A549 (cell line): ENCODE measurements around the gene TVP23C. TPM values are rescaled to one million over a fixed set of nuclear protein-coding genes. Genes with fewer than 3 reads are reported as not detected.

Source experiments
- ATAC-seq, 2 experiments: fragments of 200-7000 bp in 1 of 2; fragments of >200 bp in 1 of 2; cut with Nextera tagmentation in 1 of 2; cut with Tn5 transposase in 1 of 2; 3 replicates each; pipeline versions ENCODE4 v1.8.0 to v1.9.1; 2018 to 2020; ENCODE audit warnings: mild to moderate bottlenecking in 1 of 2, moderate library complexity in 1 of 2
- CTCF ChIA-PET: fragments of 300-600 bp; sonication (Branson Sonifier 250); formaldehyde crosslinking; extraction: SDS; loops from one replicate; lab custom pipeline; 2021; ENCODE audit warnings: antibody characterized with exemption, inconsistent platforms; lab: Yijun Ruan, JAX
- POLR2A ChIA-PET: fragments of 350-600 bp; formaldehyde crosslinking; extraction: SDS; loops from one replicate; lab custom pipeline; 2021; ENCODE audit warnings: antibody characterized with exemption, inconsistent platforms; lab: Yijun Ruan, JAX
- DNase-seq, 2 experiments: peaks; one replicate each; pipeline versions ENCODE4 v3.0.0 to v3.0.0-alpha.2; 2011 to 2016; ENCODE audit warnings: low read depth in 1 of 2, low spot score in 1 of 2
- FAIRE-seq: peaks from 2 replicates; lab custom pipeline; 2011; peaks lifted over from hg19 to GRCh38; lab: Jason Lieb, UNC
- H3K27ac ChIP-seq, 2 experiments: fragments of >200 bp; sonication (Bioruptor Twin); formaldehyde crosslinking; 3 replicates each; pipeline ENCODE4 v1.5.1; 2016 to 2017
- H3K4me1 ChIP-seq: fragments of >200 bp; sonication (Bioruptor Twin); formaldehyde crosslinking; 3 replicates; pipeline ENCODE4 v1.6.1; 2016
- H3K4me2 ChIP-seq: fragments of >200 bp; sonication (Bioruptor Twin); formaldehyde crosslinking; 3 replicates; pipeline ENCODE4 v1.6.1; 2016
- H3K4me3 ChIP-seq: fragments of >200 bp; sonication (Bioruptor Twin); formaldehyde crosslinking; 3 replicates; pipeline ENCODE4 v1.5.1; 2016
- H3K9me3 ChIP-seq: fragments of >200 bp; sonication (Bioruptor Twin); formaldehyde crosslinking; 3 replicates; pipeline ENCODE4 v1.6.1; 2016
- CEBPB ChIP-seq, 2 experiments: fragments of >200 bp in 1 of 2; sonication (Bioruptor Twin) in 1 of 2; formaldehyde crosslinking in 1 of 2; IDR thresholded peaks; 2 replicates each; pipeline ENCODE4 v1.6.1; 2012 to 2016
- HES2 ChIP-seq: fragments of >200 bp; sonication (Bioruptor Twin); formaldehyde crosslinking; IDR thresholded peaks from 2 replicates; pipeline ENCODE4 v1.6.1; 2016
- HMGXB4 ChIP-seq: fragments of 250-450 bp; sonication (Bioruptor Pico); IDR thresholded peaks from 2 replicates; pipeline ENCODE4 v1.5.0; 2021; ENCODE audit warnings: mild to moderate bottlenecking, moderate library complexity, borderline replicate concordance
- HOXA7 ChIP-seq: fragments of 250-450 bp; sonication (Bioruptor Pico); IDR thresholded peaks from 2 replicates; pipeline ENCODE4 v1.5.0; 2020; ENCODE audit warnings: mild to moderate bottlenecking, moderate library complexity
- HOXB5 ChIP-seq: fragments of 250-450 bp; sonication (Bioruptor Pico); IDR thresholded peaks from 2 replicates; pipeline ENCODE4 v1.5.0; 2020; ENCODE audit warnings: mild to moderate bottlenecking, moderate library complexity
- MAX ChIP-seq: IDR thresholded peaks from 2 replicates; pipeline ENCODE4 v1.6.1; 2012
- MYC ChIP-seq: IDR thresholded peaks from 2 replicates; pipeline ENCODE4 v1.6.1; 2012; ENCODE audit warnings: mild to moderate bottlenecking, inconsistent platforms, low read length, improper control_type of control experiment, borderline replicate concordance
- RAD21 ChIP-seq, 2 experiments: fragments of >200 bp in 1 of 2; sonication (Bioruptor Twin) in 1 of 2; formaldehyde crosslinking in 1 of 2; IDR thresholded peaks in 1 of 2; conservative IDR thresholded peaks in 1 of 2; 2 replicates in 1 of 2; 3 replicates in 1 of 2; pipeline ENCODE4 v1.6.1; 2012 to 2018; ENCODE audit warnings: inconsistent platforms in 1 of 2
- RARB ChIP-seq: fragments of 250-450 bp; sonication (Bioruptor Pico); IDR thresholded peaks from 2 replicates; pipeline ENCODE4 v1.8.0; 2021; ENCODE audit warnings: mild to moderate bottlenecking, moderate library complexity
- RFX5 ChIP-seq: fragments of 450-650 bp; IDR thresholded peaks from 2 replicates; pipeline ENCODE4 v1.7.1; 2014; ENCODE audit warnings: antibody characterized with exemption, mild to moderate bottlenecking, moderate library complexity
- SMC3 ChIP-seq: fragments of >200 bp; sonication (Bioruptor Twin); formaldehyde crosslinking; IDR thresholded peaks from 3 replicates; pipeline ENCODE4 v1.6.1; 2018; ENCODE audit warnings: inconsistent platforms
- WGBS: methylation state at CpG from one replicate; pipeline ENCODE4 v1.1.6; 2017; ENCODE audit errors: missing lambda C conversion rate; 5-methylcytosine and 5-hydroxymethylcytosine counted together
- polyA plus RNA-seq, 4 experiments: library from polyadenylated mRNA; depleted of rRNA in 3 of 4; stranded (reverse); fragments of >200 nt; fragmentation: RNase III in 1 of 4; extraction: RNeasy Plus Mini Kit Qiagen cat#74134 plus additional on column Dnase treatment in 1 of 4; gene quantifications; 2 replicates in 3 of 4; 3 replicates in 1 of 4; pipeline ENCODE4 v1.2.3, GENCODE V29; 2011 to 2017

TVP23C gene
- polyA plus RNA-seq, 2 of the 4 experiments (the other 2 are of a cell fraction): 19.9 to 22.7 TPM

- no peak for TF ChIP-seq HMGXB4 (CRISPR knock-in tag)
- TF ChIP-seq HES2: no peak
- TF ChIP-seq CEBPB (IDR thresholded peaks at IDR 0.05): no peak
Observed at GRCh38 chr17:15478845-15479244, 84.4 kb downstream of the TVP23C start (continued).

GRCh38 chr17:15475631-15476354 lies 87.5 kb downstream of the TVP23C start:
- peak in 1 of 2 experiments; percentile 53; a peak in 1 of 4 replicates for TF ChIP-seq CEBPB (IDR thresholded peaks at IDR 0.05)
- TF ChIP-seq HOXB5 (CRISPR knock-in tag): no peak
- H3K4me1 ChIP-seq: no peaks in the 10 kb centered on the region
- no peak overlapping the region for H3K4me2 ChIP-seq
- H3K9me3 ChIP-seq: no peaks in the 10 kb centered on the region
- H3K4me3 ChIP-seq: no peak overlapping the region
- no peak for DNase-seq
- FAIRE-seq: no peak
- H3K27ac ChIP-seq: no peak overlapping the region
- 94% methylated on average over 8 of the region's 8 CpGs for WGBS
- ChIA-PET POLR2A (no interaction called here), CTCF (interaction anchor here (1.2 kb wide), 2 partner anchors 27 to 218 kb away, joined by 4 to 6 read pairs; no protein-coding TSS in a partner anchor)
- no peak for ATAC-seq

GRCh38 chr17:15472891-15473290 lies 90.4 kb downstream of the TVP23C start:
- WGBS: 67% methylated on average over 3 of the region's 3 CpGs
- no peak for ATAC-seq
- ChIA-PET POLR2A (no interaction called here), CTCF (interaction anchor here (0.8 to 1.0 kb wide), 3 partner anchors 8 to 238 kb away, joined by 3 to 4 read pairs (median 3); no protein-coding TSS in a partner anchor)
- Histone ChIP-seq H3K27ac (no peak overlapping the region), H3K9me3 (no peaks in the 10 kb centered on the region), H3K4me1 (no peaks in the 10 kb centered on the region), H3K4me2 (no peak overlapping the region), H3K4me3 (no peak overlapping the region)
- no peak for DNase-seq
- FAIRE-seq: no peak
- no peak for TF ChIP-seq RARB (CRISPR knock-in tag)

- no peak for DNase-seq
- Histone ChIP-seq H3K9me3 (no peaks in the 10 kb centered on the region), H3K4me2 (no peak overlapping the region), H3K4me3 (no peak overlapping the region), H3K4me1 (no peaks in the 10 kb centered on the region), H3K27ac (no peak overlapping the region)
- ChIA-PET POLR2A (no interaction called here), CTCF (interaction anchor here (0.6 to 3.0 kb wide), 3 partner anchors 32 to 525 kb away, joined by 3 to 12 read pairs (median 3); no protein-coding TSS in a partner anchor)
- ATAC-seq: no peak
- no peak for FAIRE-seq
- WGBS: 47% methylated on average over 7 of the region's 7 CpGs
- TF ChIP-seq SMC3: no peak
Observed at GRCh38 chr17:15470536-15470935, 92.7 kb downstream of the TVP23C start.

- ChIA-PET POLR2A (no interaction called here), CTCF (interaction anchor here (3.0 kb wide), 1 partner anchor 33 kb away, joined by 12 read pairs; no protein-coding TSS in a partner anchor)
- H3K4me1 ChIP-seq: peaks cover 3% of the 10 kb centered on the region
- H3K9me3 ChIP-seq: no peaks in the 10 kb centered on the region
- DNase-seq (no peak), FAIRE-seq (no peak), ATAC-seq (no peak)
- TF ChIP-seq MYC (no peak), HOXA7 (CRISPR knock-in tag) (no peak), RAD21 (conservative IDR thresholded peaks at IDR 0.05 in 1 of 2, IDR thresholded peaks at IDR 0.05 in 1 of 2) (no peak), MAX (no peak), RFX5 (no peak)
- WGBS: 94% methylated on average over 7 of the region's 7 CpGs
- no peak overlapping the region for H3K4me2 ChIP-seq
- no peak overlapping the region for H3K4me3 ChIP-seq
- H3K27ac ChIP-seq: no peak overlapping the region
Observed at GRCh38 chr17:15469260-15469659, 94.0 kb downstream of the TVP23C start.
